NT2/D1 (cell line): ENCODE data around the gene TTC21B.

ENCODE experiments used
- YY1 ChIP-seq: IDR thresholded peaks from 2 replicates; pipeline ENCODE4 v1.6.1; 2011; ENCODE audit not compliant: insufficient read length, insufficient read depth
- ZNF274 ChIP-seq: IDR thresholded peaks from 2 replicates; pipeline ENCODE4 v1.6.1; 2011; ENCODE audit warnings: mild to moderate bottlenecking, low read depth, low read length

- TF ChIP-seq ZNF274, result no peak
- TF ChIP-seq YY1, result no peak
Measured at GRCh38 chr2:165888171-165888570, 65.4 kb downstream of the TTC21B start.
